H9 (cell line): ENCODE results near the gene CXCL13. TPM values are rescaled to one million over a fixed set of nuclear protein-coding genes. Genes with fewer than 3 reads are reported as not detected.

Source experiments
- DNase-seq: peaks from one replicate; pipeline ENCODE4 v3.0.0-alpha.2; 2017
- H2AFZ ChIP-seq: one replicate; pipeline ENCODE4 v1.6.1; 2013; ENCODE audit warnings: mild to moderate bottlenecking, low read length, control low read depth, moderate library complexity
- H2AK5ac ChIP-seq: 2 replicates; pipeline ENCODE4 v1.6.1; 2013; ENCODE audit warnings: low read length, control low read depth, mixed read lengths; ENCODE audit not compliant: insufficient read length
- H2BK120ac ChIP-seq: one replicate; pipeline ENCODE4 v1.6.1; 2013; ENCODE audit warnings: low read depth, mild to moderate bottlenecking, low read length, control low read depth, inconsistent platforms; ENCODE audit not compliant: poor library complexity, severe bottlenecking
- H2BK12ac ChIP-seq: 2 replicates; pipeline ENCODE4 v1.6.1; 2013; ENCODE audit warnings: low read length, control low read depth, mixed read lengths, low read depth; ENCODE audit not compliant: insufficient read length
- H2BK15ac ChIP-seq: 2 replicates; pipeline ENCODE4 v1.6.1; 2013; ENCODE audit warnings: low read depth, low read length, control low read depth
- H2BK20ac ChIP-seq: one replicate; pipeline ENCODE4 v1.6.1; 2013; ENCODE audit warnings: low read depth, mild to moderate bottlenecking, low read length, control low read depth, inconsistent platforms; ENCODE audit not compliant: poor library complexity, severe bottlenecking
- H2BK5ac ChIP-seq: 2 replicates; pipeline ENCODE4 v1.6.1; 2013; ENCODE audit warnings: low read length, control low read depth, mixed read lengths; ENCODE audit not compliant: insufficient read length
- H3K14ac ChIP-seq: 2 replicates; pipeline ENCODE4 v1.6.1; 2013; ENCODE audit warnings: low read length, control low read depth; ENCODE audit not compliant: insufficient read depth
- H3K18ac ChIP-seq: 2 replicates; pipeline ENCODE4 v1.6.1; 2013; ENCODE audit warnings: low read depth, mild to moderate bottlenecking, mixed read lengths, low read length, control low read depth; ENCODE audit not compliant: insufficient read length
- H3K23ac ChIP-seq: 2 replicates; pipeline ENCODE4 v1.6.1; 2013; ENCODE audit warnings: low read length, control low read depth, mixed read lengths, low read depth; ENCODE audit not compliant: insufficient read length
- H3K23me2 ChIP-seq: 2 replicates; pipeline ENCODE4 v1.6.1; 2013; ENCODE audit warnings: low read depth, mild to moderate bottlenecking, mixed read lengths, low read length, control low read depth; ENCODE audit not compliant: insufficient read length, poor library complexity, severe bottlenecking
- H3K27ac ChIP-seq: 2 replicates; pipeline ENCODE4 v1.5.1; 2013; ENCODE audit warnings: low read length, control low read depth, mixed read lengths, low read depth; ENCODE audit not compliant: insufficient read length
- H3K27me3 ChIP-seq: 2 replicates; pipeline ENCODE4 v1.6.1; 2013; ENCODE audit warnings: low read length, control low read depth, inconsistent platforms; ENCODE audit not compliant: insufficient read depth
- H3K4ac ChIP-seq: 2 replicates; pipeline ENCODE4 v1.6.1; 2013; ENCODE audit warnings: low read depth, mild to moderate bottlenecking, control low read depth, inconsistent platforms, low read length, moderate library complexity
- H3K4me1 ChIP-seq: 2 replicates; pipeline ENCODE4 v1.6.1; 2013; ENCODE audit warnings: low read length, control low read depth, inconsistent platforms; ENCODE audit not compliant: insufficient read depth
- H3K4me2 ChIP-seq: 2 replicates; pipeline ENCODE4 v1.6.1; 2013; ENCODE audit warnings: low read length, control low read depth, mixed read lengths; ENCODE audit not compliant: insufficient read length, insufficient read depth
- H3K56ac ChIP-seq: 2 replicates; pipeline ENCODE4 v1.6.1; 2013; ENCODE audit warnings: low read depth, mild to moderate bottlenecking, mixed read lengths, low read length, control low read depth; ENCODE audit not compliant: insufficient read length
- H3K79me1 ChIP-seq: 2 replicates; pipeline ENCODE4 v1.6.1; 2013; ENCODE audit warnings: low read depth, mild to moderate bottlenecking, moderate library complexity, low read length, control low read depth, inconsistent platforms; ENCODE audit not compliant: insufficient read depth, poor library complexity, severe bottlenecking
- H3K79me2 ChIP-seq: 2 replicates; pipeline ENCODE4 v1.6.1; 2013; ENCODE audit warnings: low read length, control low read depth, inconsistent platforms; ENCODE audit not compliant: insufficient read depth
- H3K9ac ChIP-seq: 2 replicates; pipeline ENCODE4 v1.6.1; 2013; ENCODE audit warnings: low read length, control low read depth, mixed read lengths; ENCODE audit not compliant: insufficient read length; ENCODE audit errors: extremely low read depth
- H3K9me3 ChIP-seq: one replicate; pipeline ENCODE4 v1.6.1; 2013; ENCODE audit warnings: low read depth, low read length, inconsistent platforms; ENCODE audit not compliant: control insufficient read depth
- H3T11ph ChIP-seq: one replicate; pipeline ENCODE4 v1.6.1; 2013; ENCODE audit warnings: mild to moderate bottlenecking, low read length, control low read depth, inconsistent platforms
- H4K20me1 ChIP-seq: one replicate; pipeline ENCODE4 v1.6.1; 2013; ENCODE audit not compliant: control insufficient read depth, insufficient read length, insufficient read depth
- H4K5ac ChIP-seq: 2 replicates; pipeline ENCODE4 v1.6.1; 2013; ENCODE audit warnings: low read depth, mild to moderate bottlenecking, mixed read lengths, low read length, control low read depth; ENCODE audit not compliant: insufficient read length
- H4K8ac ChIP-seq: replicated peaks from 2 replicates; pipeline ENCODE4 v1.6.1; 2013; ENCODE audit warnings: low read length, control low read depth, mixed read lengths, low read depth; ENCODE audit not compliant: insufficient read length
- H4K91ac ChIP-seq: 2 replicates; pipeline ENCODE4 v1.6.1; 2013; ENCODE audit warnings: low read depth, mild to moderate bottlenecking, moderate library complexity, mixed read lengths, low read length, control low read depth; ENCODE audit not compliant: insufficient read length
- H3K27ac Mint-ChIP-seq, 3 experiments: 2 replicates in 2 of 3; 3 replicates in 1 of 3; pipeline ENCODE4 v1.8.0; 2020 to 2021; ENCODE audit warnings: mixed read lengths in 3 of 3, mild to moderate bottlenecking in 1 of 3, moderate library complexity in 1 of 3
- H3K27me3 Mint-ChIP-seq: 2 replicates; pipeline ENCODE4 v1.8.0; 2021; ENCODE audit warnings: low read depth, mild to moderate bottlenecking, moderate library complexity, mixed read lengths
- H3K36me3 Mint-ChIP-seq, 3 experiments: 2 replicates in 2 of 3; 3 replicates in 1 of 3; pipeline ENCODE4 v1.8.0; 2020 to 2021; ENCODE audit warnings: low read depth in 3 of 3, mixed read lengths in 3 of 3; ENCODE audit not compliant: insufficient read depth in 1 of 3
- H3K4me1 Mint-ChIP-seq, 2 experiments: 2 replicates each; pipeline ENCODE4 v1.8.0; 2020; ENCODE audit warnings: mixed read lengths in 2 of 2
- H3K4me3 Mint-ChIP-seq, 2 experiments: 2 replicates in 1 of 2; 3 replicates in 1 of 2; pipeline ENCODE4 v1.8.0; 2020 to 2021; ENCODE audit warnings: mild to moderate bottlenecking in 2 of 2, mixed read lengths in 2 of 2, moderate library complexity in 1 of 2
- H3K9me3 Mint-ChIP-seq, 2 experiments: 2 replicates in 1 of 2; 3 replicates in 1 of 2; pipeline ENCODE4 v1.8.0; 2020; ENCODE audit warnings: mild to moderate bottlenecking in 2 of 2, mixed read lengths in 2 of 2, moderate library complexity in 1 of 2
- WGBS: extraction: QIAGEN DNeasy Blood & Tissue Kit; methylation state at CpG from one replicate; pipeline ENCODE4 v1.1.7; 2013; ENCODE audit warnings: missing lambda C conversion rate, low lambda C conversion rate, mixed read lengths; ENCODE audit not compliant: insufficient read length; ENCODE audit errors: extremely low coverage; 5-methylcytosine and 5-hydroxymethylcytosine counted together
- total RNA-seq: library from RNA; stranded (reverse); gene quantifications from 2 replicates; pipeline ENCODE4 v1.2.1, GENCODE V29; 2021
- TF ChIP-seq, protein P1 (sequence below): fragments of 200-600 bp; sonication (generic); conservative IDR thresholded peaks from 3 replicates; pipeline ENCODE4 v1.8.0; 2021; ENCODE audit warnings: antibody characterized with exemption, mild to moderate bottlenecking

CXCL13 gene
- total RNA-seq, 1 experiment from 2014 or later: not detected

DNA sequence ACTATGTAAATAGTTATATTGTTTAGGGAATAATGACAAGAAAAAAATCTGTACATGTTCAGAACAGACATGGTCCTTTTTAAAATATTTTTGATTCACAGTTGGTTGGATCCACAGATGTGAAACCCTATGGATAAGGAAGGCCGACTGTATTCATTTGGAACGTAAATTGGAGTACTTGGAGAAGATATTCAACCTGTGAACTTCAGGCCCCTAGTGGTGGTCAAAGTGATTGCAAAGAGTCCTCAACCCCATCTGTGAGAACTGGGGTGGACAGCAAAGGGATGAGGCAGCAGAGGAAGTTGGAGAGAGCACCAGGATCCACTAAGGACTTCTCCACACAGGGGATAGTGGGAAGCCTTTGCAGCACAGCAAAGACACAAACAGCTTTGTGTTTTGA, 6.2 kb upstream of the CXCL13 start:
- no peak overlapping the region for H4K91ac ChIP-seq
- H3K4me1 ChIP-seq: no peaks in the 10 kb centered on the region
- no peak overlapping the region for H3K56ac ChIP-seq
- no peak overlapping the region for H2BK15ac ChIP-seq
- Mint-ChIP-seq H3K4me3 (no peak overlapping the region), H3K36me3 (no peaks in the 10 kb centered on the region), H3K9me3 (no peaks in the 10 kb centered on the region), H3K27ac (no peak overlapping the region), H3K4me1 (no peaks in the 10 kb centered on the region), H3K27me3 (peaks cover 3% of the 10 kb centered on the region; the same call in 1 of the 2 replicates)
- H3K4ac ChIP-seq: no peak overlapping the region
- no peak overlapping the region for H2BK120ac ChIP-seq
- no peak overlapping the region for H2AK5ac ChIP-seq
- DNase-seq: peak; percentile 52
- no peak overlapping the region for H3K27ac ChIP-seq
- no peak overlapping the region for H2BK5ac ChIP-seq
- H3K23ac ChIP-seq: no peak overlapping the region
- no peaks in the 10 kb centered on the region for H3K9me3 ChIP-seq
- H3K4me2 ChIP-seq: no peak overlapping the region
- no peaks in the 10 kb centered on the region for H3K79me2 ChIP-seq
- H4K8ac ChIP-seq: no peak overlapping the region
- no peak overlapping the region for H3K14ac ChIP-seq
- no peaks in the 10 kb centered on the region for H4K20me1 ChIP-seq
- H3K18ac ChIP-seq: no peak overlapping the region
- no peak overlapping the region for H4K5ac ChIP-seq
- no peak overlapping the region for H2BK20ac ChIP-seq
- H3T11ph ChIP-seq: no peak overlapping the region
- H3K9ac ChIP-seq: no peak overlapping the region
- H2BK12ac ChIP-seq: no peak overlapping the region
- no peaks in the 10 kb centered on the region for H3K79me1 ChIP-seq
- no peak overlapping the region for H2AFZ ChIP-seq
- H3K27me3 ChIP-seq: no peaks in the 10 kb centered on the region
- TF ChIP-seq, protein P1, sequence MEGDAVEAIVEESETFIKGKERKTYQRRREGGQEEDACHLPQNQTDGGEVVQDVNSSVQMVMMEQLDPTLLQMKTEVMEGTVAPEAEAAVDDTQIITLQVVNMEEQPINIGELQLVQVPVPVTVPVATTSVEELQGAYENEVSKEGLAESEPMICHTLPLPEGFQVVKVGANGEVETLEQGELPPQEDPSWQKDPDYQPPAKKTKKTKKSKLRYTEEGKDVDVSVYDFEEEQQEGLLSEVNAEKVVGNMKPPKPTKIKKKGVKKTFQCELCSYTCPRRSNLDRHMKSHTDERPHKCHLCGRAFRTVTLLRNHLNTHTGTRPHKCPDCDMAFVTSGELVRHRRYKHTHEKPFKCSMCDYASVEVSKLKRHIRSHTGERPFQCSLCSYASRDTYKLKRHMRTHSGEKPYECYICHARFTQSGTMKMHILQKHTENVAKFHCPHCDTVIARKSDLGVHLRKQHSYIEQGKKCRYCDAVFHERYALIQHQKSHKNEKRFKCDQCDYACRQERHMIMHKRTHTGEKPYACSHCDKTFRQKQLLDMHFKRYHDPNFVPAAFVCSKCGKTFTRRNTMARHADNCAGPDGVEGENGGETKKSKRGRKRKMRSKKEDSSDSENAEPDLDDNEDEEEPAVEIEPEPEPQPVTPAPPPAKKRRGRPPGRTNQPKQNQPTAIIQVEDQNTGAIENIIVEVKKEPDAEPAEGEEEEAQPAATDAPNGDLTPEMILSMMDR: peak; percentile 70
- H3K23me2 ChIP-seq: no peaks in the 10 kb centered on the region
- no CpG with 5 or more reads among the region's 2 CpGs for WGBS
